NB4 (cell line): ENCODE results near the gene TMEM179B.

ENCODE experiments used
- POLR2A ChIP-seq: IDR thresholded peaks from 2 replicates; pipeline ENCODE4 v1.6.1; 2011; ENCODE audit warnings: mild to moderate bottlenecking; ENCODE audit not compliant: insufficient read length; ENCODE audit errors: extremely low read depth
- TF ChIP-seq, protein P1 (sequence below): IDR thresholded peaks from one replicate; pipeline ENCODE4 v1.5.1; 2012; ENCODE audit warnings: low read depth, low read length

- TF ChIP-seq, protein P1, sequence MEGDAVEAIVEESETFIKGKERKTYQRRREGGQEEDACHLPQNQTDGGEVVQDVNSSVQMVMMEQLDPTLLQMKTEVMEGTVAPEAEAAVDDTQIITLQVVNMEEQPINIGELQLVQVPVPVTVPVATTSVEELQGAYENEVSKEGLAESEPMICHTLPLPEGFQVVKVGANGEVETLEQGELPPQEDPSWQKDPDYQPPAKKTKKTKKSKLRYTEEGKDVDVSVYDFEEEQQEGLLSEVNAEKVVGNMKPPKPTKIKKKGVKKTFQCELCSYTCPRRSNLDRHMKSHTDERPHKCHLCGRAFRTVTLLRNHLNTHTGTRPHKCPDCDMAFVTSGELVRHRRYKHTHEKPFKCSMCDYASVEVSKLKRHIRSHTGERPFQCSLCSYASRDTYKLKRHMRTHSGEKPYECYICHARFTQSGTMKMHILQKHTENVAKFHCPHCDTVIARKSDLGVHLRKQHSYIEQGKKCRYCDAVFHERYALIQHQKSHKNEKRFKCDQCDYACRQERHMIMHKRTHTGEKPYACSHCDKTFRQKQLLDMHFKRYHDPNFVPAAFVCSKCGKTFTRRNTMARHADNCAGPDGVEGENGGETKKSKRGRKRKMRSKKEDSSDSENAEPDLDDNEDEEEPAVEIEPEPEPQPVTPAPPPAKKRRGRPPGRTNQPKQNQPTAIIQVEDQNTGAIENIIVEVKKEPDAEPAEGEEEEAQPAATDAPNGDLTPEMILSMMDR = no peak
- TF ChIP-seq POLR2A = peak; percentile 100
Observed at GRCh38 chr11:62805076-62805892, 18.1 kb downstream of the TMEM179B start, which contains the start of gene NXF1.
